CD8-positive, alpha-beta memory T cell (primary cell): ENCODE data around the gene FKBP5. TPM values are rescaled to one million over a fixed set of nuclear protein-coding genes. Genes with fewer than 3 reads are reported as not detected.
"Not testable (repeated sequence)": the region's sequence is repeated elsewhere in the genome, so short reads cannot be mapped to it uniquely, and the experiment has no call there.

Source experiments
- CTCF ChIA-PET: fragments of 350-600 bp; sonication (Branson Sonifier 250); formaldehyde crosslinking; loops from one replicate; lab custom pipeline; 2021; ENCODE audit warnings: antibody characterized with exemption; lab: Charles Lee
- POLR2A ChIA-PET: fragments of 350-600 bp; sonication (Branson Sonifier 250); formaldehyde crosslinking; loops from one replicate; lab custom pipeline; 2021; ENCODE audit warnings: antibody characterized with exemption; lab: Charles Lee
- DNase-seq, 5 donors: peaks; one replicate each; pipeline versions ENCODE4 v3.0.0 to v3.0.0-alpha.2; 2020 to 2022; ENCODE audit warnings: mixed read lengths in 1 of 5
- H3K27ac ChIP-seq: one replicate; pipeline ENCODE4 v1.7.0; 2013; ENCODE audit warnings: low read depth, mild to moderate bottlenecking, low read length, moderate library complexity
- H3K27me3 ChIP-seq: 2 replicates; pipeline ENCODE4 v1.7.0; 2013; ENCODE audit warnings: low read length, mild to moderate bottlenecking; ENCODE audit not compliant: insufficient read depth, poor library complexity, severe bottlenecking
- H3K36me3 ChIP-seq: 2 replicates; pipeline ENCODE4 v1.7.0; 2013; ENCODE audit warnings: mild to moderate bottlenecking, low read length, moderate library complexity; ENCODE audit not compliant: insufficient read depth
- H3K4me1 ChIP-seq: 2 replicates; pipeline ENCODE4 v1.7.0; 2013; ENCODE audit warnings: mild to moderate bottlenecking, low read length, moderate library complexity; ENCODE audit not compliant: insufficient read depth
- H3K4me3 ChIP-seq: 2 replicates; pipeline ENCODE4 v1.7.0; 2013; ENCODE audit warnings: mild to moderate bottlenecking, low read length
- H3K9me3 ChIP-seq: 2 replicates; pipeline ENCODE4 v1.7.0; 2013; ENCODE audit warnings: mild to moderate bottlenecking, low read length
- H3K27ac Mint-ChIP-seq, 8 donors: one replicate each; pipeline ENCODE4 v1.8.0; 2020 to 2021; ENCODE audit warnings: mixed read lengths in 8 of 8, mild to moderate bottlenecking in 6 of 8, inconsistent platforms in 3 of 8, moderate library complexity in 3 of 8
- H3K27me3 Mint-ChIP-seq, 2 donors: one replicate each; pipeline ENCODE4 v1.8.0; 2020 to 2021; ENCODE audit warnings: mixed read lengths in 2 of 2, mild to moderate bottlenecking in 1 of 2, moderate library complexity in 1 of 2
- H3K36me3 Mint-ChIP-seq, 3 donors: one replicate each; pipeline ENCODE4 v1.8.0; 2020 to 2021; ENCODE audit warnings: mixed read lengths in 3 of 3, inconsistent platforms in 1 of 3, mild to moderate bottlenecking in 1 of 3
- H3K4me1 Mint-ChIP-seq, 3 donors: one replicate each; pipeline ENCODE4 v1.8.0; 2020 to 2021; ENCODE audit warnings: mixed read lengths in 3 of 3, inconsistent platforms in 1 of 3, mild to moderate bottlenecking in 1 of 3
- H3K4me3 Mint-ChIP-seq, 7 donors: one replicate each; pipeline ENCODE4 v1.8.0; 2020 to 2021; ENCODE audit warnings: mixed read lengths in 7 of 7, mild to moderate bottlenecking in 6 of 7, moderate library complexity in 4 of 7, inconsistent platforms in 2 of 7
- H3K9me3 Mint-ChIP-seq, 5 donors: one replicate each; pipeline ENCODE4 v1.8.0; 2020 to 2022; ENCODE audit warnings: mixed read lengths in 5 of 5, mild to moderate bottlenecking in 3 of 5, moderate library complexity in 2 of 5, inconsistent platforms in 1 of 5
- polyA plus RNA-seq: library from polyadenylated mRNA; unstranded; fragments of 300-500 nt; fragmentation: Illumina TruSeq; gene quantifications from one replicate; pipeline ENCODE4 v1.2.3, GENCODE V29; 2021
- total RNA-seq, 2 experiments: library from RNA; stranded (reverse); gene quantifications; one replicate each; pipeline ENCODE4 v1.2.3, GENCODE V29; 2021

The FKBP5 gene
- total and polyA plus RNA-seq, 3 experiments from 2014 or later: 55.7 to 192 (median 58.8) TPM

DNA sequence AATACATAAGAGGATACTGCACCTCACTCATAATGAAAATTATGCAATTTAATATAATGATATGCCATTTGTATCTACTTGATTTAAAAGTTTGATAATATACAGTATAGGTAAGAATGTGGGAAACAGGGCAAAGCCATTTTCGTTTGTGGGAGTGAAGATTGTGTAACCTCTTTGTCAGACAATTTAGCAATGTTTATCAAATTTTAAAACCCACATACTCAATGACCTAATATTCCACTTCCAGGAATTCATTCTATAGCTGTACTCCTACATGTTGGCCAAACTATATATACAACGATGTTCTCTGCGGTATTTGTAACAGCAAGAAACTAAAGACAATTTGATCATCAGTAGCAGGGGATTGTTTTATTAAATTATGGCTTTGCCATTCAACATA, 17.8 kb upstream of the FKBP5 start:
- Mint-ChIP-seq H3K9me3 (no peaks in the 10 kb centered on the region), H3K4me1 (peaks cover 11 to 15% (median 14%) of the 10 kb centered on the region in 3 donors), H3K27me3 (peaks cover 0 to 3% of the 10 kb centered on the region in 2 donors), H3K27ac (no peak overlapping the region), H3K4me3 (no peak overlapping the region), H3K36me3 (peaks cover 0 to 6% (median 0%) of the 10 kb centered on the region in 3 donors)
- H3K9me3 ChIP-seq: no peaks in the 10 kb centered on the region
- no peak for DNase-seq
- ChIA-PET CTCF (no interaction called here), POLR2A (no interaction called here)
- H3K36me3 ChIP-seq: no peaks in the 10 kb centered on the region
- H3K4me3 ChIP-seq: no peak overlapping the region
- H3K27me3 ChIP-seq: no peaks in the 10 kb centered on the region
- H3K27ac ChIP-seq: no peak overlapping the region
- H3K4me1 ChIP-seq: no peaks in the 10 kb centered on the region

DNA sequence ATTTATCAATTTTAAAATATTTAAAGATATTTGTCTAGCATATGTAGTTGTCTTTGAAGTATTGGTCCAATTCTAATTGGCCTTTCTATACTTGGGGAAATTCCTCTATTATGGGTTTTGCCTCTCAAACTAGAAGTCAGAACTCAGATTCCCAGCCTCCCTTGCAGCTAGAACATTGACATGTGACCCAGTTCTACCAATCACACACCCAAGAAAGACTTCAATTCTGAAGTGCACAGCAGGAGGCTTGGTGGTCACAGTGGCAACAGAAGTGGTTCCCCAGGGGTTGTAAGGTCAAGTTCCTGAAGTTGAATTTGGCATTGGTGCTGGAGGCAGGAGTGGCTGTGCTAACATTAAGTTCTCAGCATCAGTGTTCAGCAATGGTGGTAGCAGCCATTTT, 14.8 kb upstream of the FKBP5 start:
- H3K36me3 Mint-ChIP-seq: peaks cover 0 to 6% (median 0%) of the 10 kb centered on the region in 3 donors
- POLR2A ChIA-PET: interaction anchor here (0.7 kb wide), 1 partner anchor 92 kb away, joined by 4 read pairs; no protein-coding TSS in a partner anchor
- CTCF ChIA-PET: interaction anchor here (1.3 to 1.9 kb wide), 2 partner anchors 29 to 40 kb away, joined by 3 to 4 read pairs; no protein-coding TSS in a partner anchor

DNA sequence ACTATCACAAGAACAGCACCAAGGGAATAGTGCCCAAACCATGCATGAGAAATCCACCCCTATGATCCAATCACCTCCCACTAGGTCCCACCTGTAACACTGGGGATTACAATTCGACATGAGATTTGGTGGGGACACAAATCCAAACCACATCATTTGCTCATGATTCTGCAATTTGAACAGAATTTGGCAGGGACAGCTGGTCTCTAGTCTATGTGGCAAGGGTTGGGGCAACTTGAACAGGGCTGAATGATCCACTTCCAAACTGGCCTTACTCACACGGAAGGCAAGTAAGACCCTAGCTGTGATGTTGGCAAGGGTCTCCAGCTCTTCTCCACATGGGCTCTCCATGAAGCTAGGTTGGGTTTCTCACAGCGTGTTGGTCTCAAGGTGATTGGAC, 10.1 kb upstream of the FKBP5 start:
- ChIA-PET POLR2A (no interaction called here), CTCF (no interaction called here)
- Histone ChIP-seq H3K36me3 (no peaks in the 10 kb centered on the region), H3K4me1 (no peaks in the 10 kb centered on the region), H3K27me3 (no peaks in the 10 kb centered on the region), H3K9me3 (no peaks in the 10 kb centered on the region), H3K27ac (no peak overlapping the region), H3K4me3 (no peak overlapping the region)
- H3K9me3 Mint-ChIP-seq: no peaks in the 10 kb centered on the region
- DNase-seq: no peak
- peaks cover 0 to 4% (median 0%) of the 10 kb centered on the region in 3 donors for H3K36me3 Mint-ChIP-seq
- no peak overlapping the region for H3K27ac Mint-ChIP-seq
- no peak overlapping the region for H3K4me3 Mint-ChIP-seq
- H3K4me1 Mint-ChIP-seq: no peaks in the 10 kb centered on the region
- H3K27me3 Mint-ChIP-seq: no peaks in the 10 kb centered on the region

More for the DNA sequence above, 14.8 kb upstream of the FKBP5 start:
- H3K4me3 Mint-ChIP-seq: no peak overlapping the region
- H3K4me1 Mint-ChIP-seq: no peaks in the 10 kb centered on the region
- H3K27me3 Mint-ChIP-seq: no peaks in the 10 kb centered on the region
- no peak overlapping the region for H3K27ac ChIP-seq
- no peak for DNase-seq
- no peaks in the 10 kb centered on the region for H3K27me3 ChIP-seq
- no peaks in the 10 kb centered on the region for H3K9me3 Mint-ChIP-seq
- no peaks in the 10 kb centered on the region for H3K36me3 ChIP-seq
- H3K4me3 ChIP-seq: no peak overlapping the region
- H3K4me1 ChIP-seq: no peaks in the 10 kb centered on the region
- no peak overlapping the region for H3K27ac Mint-ChIP-seq
- H3K9me3 ChIP-seq: no peaks in the 10 kb centered on the region

DNA sequence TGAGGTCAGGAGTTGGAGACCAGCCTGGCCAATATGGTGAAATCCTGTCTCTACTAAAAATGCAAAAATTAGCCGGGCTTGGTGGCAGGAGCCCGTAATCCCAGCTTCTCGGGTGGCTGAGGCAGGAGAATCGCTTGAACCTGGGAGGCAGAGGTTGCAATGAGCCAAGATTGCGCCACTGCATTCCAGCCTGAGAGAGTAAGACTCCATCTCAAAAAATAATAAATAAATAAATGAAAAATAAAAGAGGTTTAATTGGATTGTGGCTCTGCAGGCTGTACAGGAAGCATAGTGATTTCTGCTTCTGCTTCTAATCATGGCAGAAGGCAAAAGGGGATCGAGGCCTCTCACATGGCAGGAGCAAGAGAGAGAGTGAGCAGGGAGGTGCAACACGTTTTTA, 9.7 kb upstream of the FKBP5 start:
- H3K4me3 ChIP-seq, H3K27me3 Mint-ChIP-seq, POLR2A ChIA-PET, H3K27ac ChIP-seq, H3K4me3 Mint-ChIP-seq, CTCF ChIA-PET, H3K27ac Mint-ChIP-seq, H3K36me3 ChIP-seq, H3K4me1 Mint-ChIP-seq, H3K9me3 Mint-ChIP-seq, H3K4me1 ChIP-seq, DNase-seq, H3K36me3 Mint-ChIP-seq, H3K27me3 ChIP-seq, H3K9me3 ChIP-seq: not testable (repeated sequence)

DNA sequence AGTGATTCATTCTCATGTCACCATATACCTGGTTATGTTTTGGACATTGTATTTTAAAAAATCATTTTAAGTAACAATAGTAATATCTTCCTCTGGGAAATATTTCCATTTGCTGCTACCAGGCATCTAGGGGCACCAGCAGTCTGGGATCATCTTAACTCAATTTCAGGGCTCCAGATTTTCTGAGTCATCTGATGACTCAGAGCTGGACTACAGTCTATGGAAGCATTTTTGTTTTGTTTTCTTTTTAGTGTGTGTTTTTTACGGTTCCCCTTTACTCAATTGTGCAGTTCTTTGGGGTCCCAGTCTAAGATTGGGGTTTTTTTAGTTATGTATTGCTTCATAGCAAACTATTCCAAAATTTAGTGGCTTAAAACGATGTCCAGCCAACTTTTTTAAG, 5.7 kb upstream of the FKBP5 start:
- no peaks in the 10 kb centered on the region for H3K4me1 ChIP-seq
- no peaks in the 10 kb centered on the region for H3K9me3 ChIP-seq
- H3K4me3 ChIP-seq: no peak overlapping the region
- Mint-ChIP-seq H3K9me3 (no peaks in the 10 kb centered on the region), H3K4me1 (peaks cover 0 to 2% (median 0%) of the 10 kb centered on the region in 3 donors), H3K36me3 (no peaks in the 10 kb centered on the region), H3K4me3 (no peak overlapping the region), H3K27me3 (no peaks in the 10 kb centered on the region), H3K27ac (no peak overlapping the region)
- CTCF ChIA-PET: no interaction called here
- DNase-seq: no peak
- no peaks in the 10 kb centered on the region for H3K27me3 ChIP-seq
- H3K27ac ChIP-seq: no peak overlapping the region
- H3K36me3 ChIP-seq: no peaks in the 10 kb centered on the region
- POLR2A ChIA-PET: no interaction called here

DNA sequence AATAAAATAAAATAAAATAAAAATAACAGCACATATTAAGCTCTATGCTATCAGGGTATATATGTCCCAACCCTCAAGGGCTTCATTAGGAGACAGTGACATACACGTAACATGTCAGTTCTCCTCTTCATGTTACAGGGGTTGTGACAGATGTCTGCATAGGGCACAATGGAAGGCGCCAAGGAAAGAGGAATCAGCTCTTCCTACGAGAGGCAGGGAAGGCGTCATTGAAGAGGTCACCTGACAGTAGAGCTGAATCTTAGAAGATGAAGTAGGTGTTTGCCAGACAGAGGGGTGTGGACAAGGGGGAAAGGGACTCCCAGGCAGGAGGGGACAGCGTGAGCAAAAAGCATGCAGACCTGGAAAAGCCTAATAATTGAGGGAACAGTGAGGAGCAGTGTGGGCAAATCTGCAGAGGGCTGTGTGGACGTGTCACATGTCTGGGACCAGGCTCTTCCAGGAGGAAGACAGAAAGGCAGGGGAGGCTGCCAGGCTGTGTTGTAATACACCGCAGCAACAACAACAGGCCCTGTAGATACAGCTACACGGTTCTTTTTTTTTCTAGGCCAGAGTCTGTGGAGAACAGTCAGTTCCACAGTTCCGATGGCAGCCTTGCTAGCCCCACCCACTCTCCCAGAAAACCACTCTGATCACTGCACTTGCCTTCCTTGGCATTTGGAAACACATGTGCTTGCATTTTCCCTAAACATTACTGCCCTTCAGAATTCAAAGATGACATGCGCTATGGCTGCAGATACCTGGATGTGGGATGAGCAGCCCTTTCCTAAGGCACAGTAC, 2.5 kb upstream of the FKBP5 start:
- Histone ChIP-seq H3K9me3 (no peaks in the 10 kb centered on the region), H3K4me1 (peaks cover 7% of the 10 kb centered on the region), H3K27me3 (no peaks in the 10 kb centered on the region), H3K27ac (no peak overlapping the region), H3K4me3 (no peak overlapping the region), H3K36me3 (no peaks in the 10 kb centered on the region)
- ChIA-PET POLR2A (interaction anchor here (0.6 kb wide), 1 partner anchor 664 kb away, joined by 3 read pairs; no protein-coding TSS in a partner anchor), CTCF (interaction anchor here (0.9 to 2.6 kb wide), 2 partner anchors 21 to 28 kb away, joined by 3 to 8 read pairs; no protein-coding TSS in a partner anchor)
- no peaks in the 10 kb centered on the region for H3K9me3 Mint-ChIP-seq
- H3K27me3 Mint-ChIP-seq: no peaks in the 10 kb centered on the region
- H3K36me3 Mint-ChIP-seq: peaks cover 0 to 11% (median 0%) of the 10 kb centered on the region in 3 donors
- peak overlapping the region in 1 of 7 donors; percentile 77 for H3K4me3 Mint-ChIP-seq
- H3K27ac Mint-ChIP-seq: peak overlapping the region in 2 of 8 donors; percentile 8 to 18
- no peak for DNase-seq
- peaks cover 12 to 21% (median 15%) of the 10 kb centered on the region in 3 donors for H3K4me1 Mint-ChIP-seq

DNA sequence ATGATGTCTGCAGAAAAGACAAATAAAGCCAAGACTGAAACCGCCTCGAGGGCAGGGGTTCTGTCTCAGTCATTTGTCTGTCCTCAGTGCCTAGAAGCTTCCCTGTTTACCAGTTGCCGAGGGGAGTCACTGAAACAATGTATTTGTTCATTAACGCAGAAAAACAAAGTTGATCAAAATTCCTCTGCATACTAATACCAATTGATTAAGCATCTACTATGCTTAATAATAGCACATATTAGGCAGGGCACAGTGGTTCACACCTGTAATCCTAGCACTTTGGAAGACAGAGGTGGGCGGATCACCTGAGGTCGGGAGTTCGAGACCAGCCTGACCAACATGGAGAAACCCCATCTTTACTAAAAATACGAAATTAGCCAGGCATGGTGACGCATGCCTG, 1.8 kb upstream of the FKBP5 start:
- H3K27ac ChIP-seq: no peak overlapping the region
- Mint-ChIP-seq H3K27ac (peak overlapping the region in 3 of 8 donors; percentile 8 to 54 (median 22)), H3K4me1 (peaks cover 14 to 21% (median 21%) of the 10 kb centered on the region in 3 donors), H3K4me3 (peak overlapping the region in 1 of 7 donors; percentile 64), H3K27me3 (no peaks in the 10 kb centered on the region), H3K9me3 (no peaks in the 10 kb centered on the region), H3K36me3 (peaks cover 0 to 11% (median 0%) of the 10 kb centered on the region in 3 donors)
- no peaks in the 10 kb centered on the region for H3K27me3 ChIP-seq
- DNase-seq: no peak
- CTCF ChIA-PET: interaction anchor here (0.7 to 2.6 kb wide), 3 partner anchors 22 to 106 kb away, joined by 3 to 8 read pairs (median 4); no protein-coding TSS in a partner anchor
- H3K4me1 ChIP-seq: peaks cover 7% of the 10 kb centered on the region
- no peaks in the 10 kb centered on the region for H3K9me3 ChIP-seq
- no peaks in the 10 kb centered on the region for H3K36me3 ChIP-seq
- no peak overlapping the region for H3K4me3 ChIP-seq
- POLR2A ChIA-PET: interaction anchor here (0.7 kb wide), 1 partner anchor 34 kb away, joined by 3 read pairs; no protein-coding TSS in a partner anchor

DNA sequence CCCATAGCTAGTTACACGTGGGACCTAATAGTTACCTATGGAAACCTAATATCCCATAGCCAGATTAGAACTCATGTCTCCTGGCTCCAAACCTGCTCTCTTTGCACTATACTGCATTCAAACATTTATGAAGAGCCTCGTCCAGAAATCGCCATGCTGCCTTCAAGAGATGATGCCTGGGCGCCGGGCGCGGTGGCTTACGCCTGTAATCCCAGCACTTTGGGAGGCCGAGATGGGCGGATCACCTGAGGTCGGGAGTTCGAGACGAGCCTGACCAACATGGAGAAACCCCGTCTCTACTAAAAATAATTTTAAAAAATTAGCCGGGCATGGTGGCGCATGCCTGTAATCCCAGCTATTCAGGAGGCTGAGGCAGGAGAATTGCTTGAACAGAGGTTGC, 1.3 kb upstream of the FKBP5 start:
- ChIA-PET POLR2A (interaction anchor here (0.7 to 2.1 kb wide), 3 partner anchors 12 to 87 kb away, joined by 3 to 5 read pairs (median 5); no protein-coding TSS in a partner anchor), CTCF (interaction anchor here (0.7 to 2.6 kb wide), 3 partner anchors 23 to 106 kb away, joined by 3 to 8 read pairs (median 4); no protein-coding TSS in a partner anchor)
- not testable (repeated sequence) for H3K27me3 Mint-ChIP-seq, H3K27me3 ChIP-seq, DNase-seq, H3K36me3 ChIP-seq, H3K4me1 ChIP-seq, H3K4me3 ChIP-seq, H3K9me3 ChIP-seq, H3K27ac ChIP-seq, H3K9me3 Mint-ChIP-seq
- peak overlapping the region; percentile 32 to 86 (median 68) for H3K4me3 Mint-ChIP-seq
- H3K27ac Mint-ChIP-seq: peak overlapping the region in 4 of 8 donors; percentile 51 to 82 (median 70)
- H3K4me1 Mint-ChIP-seq: peaks cover 16 to 24% (median 23%) of the 10 kb centered on the region in 3 donors
- peaks cover 0 to 11% (median 0%) of the 10 kb centered on the region in 3 donors for H3K36me3 Mint-ChIP-seq
